Tibial artery (tissue), 4 donors: ENCODE measurements around the gene TMEM259.

ENCODE experiments used
- DNase-seq, 2 donors: peaks; one replicate each; pipeline ENCODE4 v3.0.0-alpha.2; 2019
- H3K27ac ChIP-seq, 2 donors: fragments of 200-600 bp; sonication (generic) in 1 of 2; 1 replicate in 1 of 2; 2 replicates in 1 of 2; pipeline ENCODE4 v1.5.1; 2018 to 2019; ENCODE audit warnings: mild to moderate bottlenecking in 1 of 2
- H3K27me3 ChIP-seq, 2 donors: fragments of 200-600 bp; sonication (generic) in 1 of 2; one replicate each; pipeline versions ENCODE4 v1.5.1 to v1.6.0; 2016 to 2019
- H3K36me3 ChIP-seq, 3 donors: fragments of 200-600 bp; sonication (generic) in 2 of 3; one replicate each; pipeline ENCODE4 v1.5.1; 2016 to 2019; ENCODE audit warnings: mild to moderate bottlenecking in 2 of 3
- H3K4me1 ChIP-seq, 4 donors: fragments of 200-600 bp; sonication (generic) in 2 of 4; 1 replicate in 3 of 4; 2 replicates in 1 of 4; pipeline ENCODE4 v1.5.1; 2016 to 2019
- H3K4me3 ChIP-seq, 2 donors: fragments of 200-600 bp; sonication (generic) in 1 of 2; 1 replicate in 1 of 2; 2 replicates in 1 of 2; pipeline ENCODE4 v1.5.1; 2018 to 2019; ENCODE audit warnings: mild to moderate bottlenecking in 2 of 2
- H3K9me3 ChIP-seq, 3 donors: fragments of 200-600 bp; sonication (generic) in 1 of 3; one replicate each; pipeline ENCODE4 v1.5.1; 2016 to 2019
- intact Hi-C: fragments of 100-400 bp; cut with DNase I; formaldehyde crosslinking; loops from one replicate; pipeline ENCODE4 v1.15.0; 2023; ENCODE audit warnings: low total_unique reads
- TF ChIP-seq, protein P1 (sequence below), 2 experiments: fragments of 200-600 bp in 1 of 2; fragments of 450-650 bp in 1 of 2; IDR thresholded peaks; one replicate each; pipeline ENCODE4 v1.5.1; 2017 to 2019; ENCODE audit warnings: antibody characterized with exemption in 2 of 2, mild to moderate bottlenecking in 1 of 2, moderate library complexity in 1 of 2

The TMEM259 gene

DNA sequence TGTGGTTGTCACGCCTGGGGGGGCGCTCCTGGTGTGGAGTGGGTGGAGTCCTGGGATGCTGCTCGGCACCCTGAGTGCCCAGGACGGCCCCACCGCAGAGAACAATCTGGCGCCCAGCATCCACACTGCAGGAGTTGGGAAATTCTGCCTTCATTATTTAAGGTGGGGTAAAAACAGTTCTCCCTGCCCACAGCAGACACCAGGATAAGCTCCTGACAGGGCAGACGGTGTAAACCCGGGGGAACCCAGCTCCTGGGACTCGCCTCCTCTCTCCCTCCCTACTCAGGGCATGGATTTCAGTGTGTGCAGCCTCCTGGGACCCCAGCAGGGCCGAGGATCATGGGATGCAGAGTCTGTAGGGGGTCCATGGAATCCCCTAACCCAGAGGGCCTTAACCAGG is 44.4 kb downstream of the TMEM259 start:
- no peak overlapping the region for H3K27ac ChIP-seq
- TF ChIP-seq, protein P1, sequence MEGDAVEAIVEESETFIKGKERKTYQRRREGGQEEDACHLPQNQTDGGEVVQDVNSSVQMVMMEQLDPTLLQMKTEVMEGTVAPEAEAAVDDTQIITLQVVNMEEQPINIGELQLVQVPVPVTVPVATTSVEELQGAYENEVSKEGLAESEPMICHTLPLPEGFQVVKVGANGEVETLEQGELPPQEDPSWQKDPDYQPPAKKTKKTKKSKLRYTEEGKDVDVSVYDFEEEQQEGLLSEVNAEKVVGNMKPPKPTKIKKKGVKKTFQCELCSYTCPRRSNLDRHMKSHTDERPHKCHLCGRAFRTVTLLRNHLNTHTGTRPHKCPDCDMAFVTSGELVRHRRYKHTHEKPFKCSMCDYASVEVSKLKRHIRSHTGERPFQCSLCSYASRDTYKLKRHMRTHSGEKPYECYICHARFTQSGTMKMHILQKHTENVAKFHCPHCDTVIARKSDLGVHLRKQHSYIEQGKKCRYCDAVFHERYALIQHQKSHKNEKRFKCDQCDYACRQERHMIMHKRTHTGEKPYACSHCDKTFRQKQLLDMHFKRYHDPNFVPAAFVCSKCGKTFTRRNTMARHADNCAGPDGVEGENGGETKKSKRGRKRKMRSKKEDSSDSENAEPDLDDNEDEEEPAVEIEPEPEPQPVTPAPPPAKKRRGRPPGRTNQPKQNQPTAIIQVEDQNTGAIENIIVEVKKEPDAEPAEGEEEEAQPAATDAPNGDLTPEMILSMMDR (IDR thresholded peaks at IDR 0.05) = no peak
- no peak for DNase-seq
- intact Hi-C loops = no loop called here
- no peak overlapping the region for H3K4me3 ChIP-seq
- peaks cover 0 to 8% (median 5%) of the 10 kb centered on the region in 3 donors for H3K36me3 ChIP-seq
- H3K4me1 ChIP-seq = peaks cover 0 to 4% (median 0%) of the 10 kb centered on the region in 4 donors
- peaks cover 0 to 52% of the 10 kb centered on the region in 2 donors for H3K27me3 ChIP-seq
- H3K9me3 ChIP-seq = peaks cover 0 to 2% (median 0%) of the 10 kb centered on the region in 3 donors

- Histone ChIP-seq H3K4me1 (no peaks in the 10 kb centered on the region), H3K27ac (no peak overlapping the region), H3K27me3 (peaks cover 0 to 43% of the 10 kb centered on the region in 2 donors), H3K9me3 (peaks cover 0 to 11% (median 5%) of the 10 kb centered on the region in 3 donors), H3K4me3 (no peak overlapping the region), H3K36me3 (peaks cover 8 to 23% (median 23%) of the 10 kb centered on the region in 3 donors)
- DNase-seq = no peak
- intact Hi-C loops = no loop called here
- TF ChIP-seq, protein P1 (IDR thresholded peaks at IDR 0.05) = no peak
Measured at GRCh38 chr19:974564-975257, 46.2 kb downstream of the TMEM259 start.

GRCh38 chr19:973726-974563 is 47.0 kb downstream of the TMEM259 start:
- Histone ChIP-seq H3K4me1 (no peaks in the 10 kb centered on the region), H3K27me3 (peaks cover 0 to 37% of the 10 kb centered on the region in 2 donors), H3K27ac (no peak overlapping the region), H3K36me3 (peaks cover 8 to 31% (median 28%) of the 10 kb centered on the region in 3 donors), H3K4me3 (no peak overlapping the region), H3K9me3 (peaks cover 0 to 11% (median 5%) of the 10 kb centered on the region in 3 donors)
- intact Hi-C loops = no loop called here
- TF ChIP-seq, protein P1 (IDR thresholded peaks at IDR 0.05) = no peak
- DNase-seq = no peak

GRCh38 chr19:972281-972680 is 48.6 kb downstream of the TMEM259 start:
- peaks cover 0 to 11% (median 5%) of the 10 kb centered on the region in 3 donors for H3K9me3 ChIP-seq
- H3K4me3 ChIP-seq = no peak overlapping the region
- intact Hi-C loops = no loop called here

DNA sequence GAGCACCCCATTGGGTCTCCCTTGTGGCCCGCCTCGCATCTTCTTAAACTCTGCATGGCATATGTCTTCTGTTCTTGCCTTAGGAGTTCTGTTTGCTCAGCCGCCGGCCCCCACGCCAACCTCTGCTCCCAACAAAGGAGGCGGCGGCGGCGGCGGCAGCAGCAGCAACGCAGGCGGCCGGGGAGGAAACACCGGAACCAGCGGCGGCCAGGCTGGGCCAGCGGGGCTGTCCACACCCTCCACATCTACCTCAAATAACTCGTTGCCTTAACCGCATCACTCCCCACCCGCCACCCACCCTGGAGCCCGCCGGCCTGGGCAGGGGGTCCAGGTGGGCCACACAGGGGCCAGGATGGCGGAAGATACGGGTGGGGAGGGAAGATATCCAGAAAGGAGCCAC is 49.1 kb downstream of the TMEM259 start:
- intact Hi-C loops = no loop called here
- Histone ChIP-seq H3K27me3 (peaks cover 0 to 24% of the 10 kb centered on the region in 2 donors), H3K4me3 (no peak overlapping the region), H3K27ac (no peak overlapping the region), H3K4me1 (no peaks in the 10 kb centered on the region), H3K9me3 (peaks cover 0 to 11% (median 5%) of the 10 kb centered on the region in 3 donors), H3K36me3 (peaks cover 8 to 48% (median 43%) of the 10 kb centered on the region in 3 donors)
- no peak for DNase-seq
- TF ChIP-seq, protein P1 (IDR thresholded peaks at IDR 0.05) = no peak

More at GRCh38 chr19:972281-972680, 48.6 kb downstream of the TMEM259 start:
- no peak overlapping the region for H3K27ac ChIP-seq
- DNase-seq = no peak
- peaks cover 0 to 29% of the 10 kb centered on the region in 2 donors for H3K27me3 ChIP-seq
- TF ChIP-seq, protein P1 (IDR thresholded peaks at IDR 0.05) = no peak
- peaks cover 8 to 43% (median 39%) of the 10 kb centered on the region in 3 donors for H3K36me3 ChIP-seq
- H3K4me1 ChIP-seq = no peaks in the 10 kb centered on the region
